Type B pancreatic cell (in vitro differentiated cells): Measurements from ENCODE around the gene TCHH. TPM values are rescaled to one million over a fixed set of nuclear protein-coding genes. Genes with fewer than 3 reads are reported as not detected.
"Not testable (repeated sequence)": the region's sequence is repeated elsewhere in the genome, so short reads cannot be mapped to it uniquely, and the experiment has no call there.

Experiments used
- DNase-seq: peaks from one replicate; pipeline ENCODE4 v3.0.0; 2021; ENCODE audit warnings: mixed read lengths; ENCODE audit not compliant: unreplicated experiment; ENCODE audit errors: extremely low spot score
- H3K27ac Mint-ChIP-seq: 2 replicates; pipeline ENCODE4 v1.8.0; 2021; ENCODE audit warnings: mild to moderate bottlenecking, mixed read lengths
- H3K27me3 Mint-ChIP-seq: 2 replicates; pipeline ENCODE4 v1.8.0; 2021; ENCODE audit warnings: mixed read lengths
- H3K36me3 Mint-ChIP-seq: 2 replicates; pipeline ENCODE4 v1.8.0; 2021; ENCODE audit warnings: mixed read lengths
- H3K4me1 Mint-ChIP-seq: one replicate; pipeline ENCODE4 v1.8.0; 2021; ENCODE audit warnings: mixed read lengths; ENCODE audit not compliant: unreplicated experiment
- H3K4me3 Mint-ChIP-seq: 2 replicates; pipeline ENCODE4 v1.8.0; 2021; ENCODE audit warnings: mild to moderate bottlenecking, mixed read lengths
- H3K9me3 Mint-ChIP-seq: 2 replicates; pipeline ENCODE4 v1.8.0; 2021; ENCODE audit warnings: mixed read lengths
- total RNA-seq: library from RNA; stranded (reverse); gene quantifications from 2 replicates; pipeline ENCODE4 v1.2.1, GENCODE V29; 2021; ENCODE audit warnings: low replicate concordance
- TF ChIP-seq, protein P1 (sequence below): fragments of 200-600 bp; sonication (generic); conservative IDR thresholded peaks from 2 replicates; pipeline ENCODE4 v1.5.0; 2021; ENCODE audit warnings: antibody characterized with exemption, mild to moderate bottlenecking

Gene TCHH
- total RNA-seq, 1 donor from 2014 or later = 0.07 TPM

DNA sequence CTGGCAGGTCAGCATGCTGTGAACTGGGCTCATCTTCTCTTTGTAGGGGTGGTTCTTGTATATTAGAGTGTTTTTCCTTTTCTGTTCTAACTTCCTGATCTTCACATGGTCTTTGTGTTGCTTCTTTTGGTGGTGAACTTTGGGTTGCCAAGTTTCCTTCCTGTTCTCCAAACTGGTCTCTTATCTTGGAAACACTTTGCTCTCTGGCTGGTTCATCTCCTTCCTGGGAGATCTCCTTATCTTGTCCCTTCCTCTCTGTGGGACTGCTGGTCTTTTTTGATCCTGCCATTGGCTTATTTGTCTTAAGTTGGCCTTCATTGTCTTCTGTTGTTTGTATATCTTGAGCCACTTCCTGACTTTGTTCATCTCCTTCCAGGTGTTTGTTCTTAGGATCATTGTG lies 28.5 kb downstream of the TCHH start:
- TF ChIP-seq, protein P1, sequence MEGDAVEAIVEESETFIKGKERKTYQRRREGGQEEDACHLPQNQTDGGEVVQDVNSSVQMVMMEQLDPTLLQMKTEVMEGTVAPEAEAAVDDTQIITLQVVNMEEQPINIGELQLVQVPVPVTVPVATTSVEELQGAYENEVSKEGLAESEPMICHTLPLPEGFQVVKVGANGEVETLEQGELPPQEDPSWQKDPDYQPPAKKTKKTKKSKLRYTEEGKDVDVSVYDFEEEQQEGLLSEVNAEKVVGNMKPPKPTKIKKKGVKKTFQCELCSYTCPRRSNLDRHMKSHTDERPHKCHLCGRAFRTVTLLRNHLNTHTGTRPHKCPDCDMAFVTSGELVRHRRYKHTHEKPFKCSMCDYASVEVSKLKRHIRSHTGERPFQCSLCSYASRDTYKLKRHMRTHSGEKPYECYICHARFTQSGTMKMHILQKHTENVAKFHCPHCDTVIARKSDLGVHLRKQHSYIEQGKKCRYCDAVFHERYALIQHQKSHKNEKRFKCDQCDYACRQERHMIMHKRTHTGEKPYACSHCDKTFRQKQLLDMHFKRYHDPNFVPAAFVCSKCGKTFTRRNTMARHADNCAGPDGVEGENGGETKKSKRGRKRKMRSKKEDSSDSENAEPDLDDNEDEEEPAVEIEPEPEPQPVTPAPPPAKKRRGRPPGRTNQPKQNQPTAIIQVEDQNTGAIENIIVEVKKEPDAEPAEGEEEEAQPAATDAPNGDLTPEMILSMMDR = no peak
- no peak for DNase-seq
- Mint-ChIP-seq H3K27ac (no peak overlapping the region), H3K4me3 (no peak overlapping the region), H3K9me3 (no peaks in the 10 kb centered on the region), H3K27me3 (peaks cover 7% of the 10 kb centered on the region), H3K4me1 (no peaks in the 10 kb centered on the region), H3K36me3 (no peaks in the 10 kb centered on the region)

DNA sequence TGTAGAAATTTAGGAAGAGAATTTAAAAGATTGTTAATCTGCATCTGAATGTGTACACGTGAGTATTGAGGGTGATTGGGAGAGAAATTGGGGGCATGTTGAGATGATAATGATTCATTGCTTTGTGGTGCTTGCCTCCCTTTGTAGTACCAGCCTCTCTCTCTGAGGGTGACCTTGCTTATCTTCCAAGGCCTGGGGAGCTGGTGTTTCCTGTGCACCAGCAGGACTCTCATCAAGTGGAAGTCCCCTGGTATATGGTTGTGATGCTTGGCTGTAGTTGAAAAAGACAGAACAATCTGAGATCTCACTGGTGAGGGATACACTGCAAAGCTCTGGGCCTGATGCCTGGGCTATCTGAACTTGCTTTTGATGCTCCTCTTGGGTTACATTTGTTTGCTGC lies 30.4 kb downstream of the TCHH start:
- H3K4me1 Mint-ChIP-seq = no peaks in the 10 kb centered on the region
- H3K27ac Mint-ChIP-seq = no peak overlapping the region
- TF ChIP-seq, protein P1 = no peak
- H3K9me3 Mint-ChIP-seq = no peaks in the 10 kb centered on the region
- DNase-seq = no peak
- H3K27me3 Mint-ChIP-seq = peaks cover 5% of the 10 kb centered on the region
- no peaks in the 10 kb centered on the region for H3K36me3 Mint-ChIP-seq
- H3K4me3 Mint-ChIP-seq = no peak overlapping the region

DNA sequence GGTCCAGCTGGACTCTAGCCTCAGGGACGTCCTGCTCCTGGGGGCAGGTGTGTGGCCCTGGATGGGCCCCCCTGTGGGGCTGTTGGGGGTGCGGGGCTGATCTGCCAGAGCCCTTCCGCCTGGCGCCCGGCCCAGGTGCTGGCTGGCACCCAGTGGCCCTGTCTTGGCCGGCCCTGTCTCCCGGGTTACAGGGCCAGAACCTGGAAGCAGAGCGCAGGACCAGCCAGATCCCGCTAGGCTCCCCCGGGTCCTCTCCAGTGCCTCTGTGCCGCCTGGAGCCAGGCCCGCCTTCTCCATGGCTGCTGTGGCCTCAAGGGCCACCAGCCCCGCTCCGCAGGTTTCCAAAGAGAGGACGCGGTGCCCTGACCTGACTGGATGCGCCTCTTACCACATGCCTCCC lies 34.2 kb downstream of the TCHH start:
- not testable (repeated sequence) for H3K27ac Mint-ChIP-seq, H3K36me3 Mint-ChIP-seq, H3K27me3 Mint-ChIP-seq, H3K9me3 Mint-ChIP-seq, H3K4me1 Mint-ChIP-seq, H3K4me3 Mint-ChIP-seq, DNase-seq

DNA sequence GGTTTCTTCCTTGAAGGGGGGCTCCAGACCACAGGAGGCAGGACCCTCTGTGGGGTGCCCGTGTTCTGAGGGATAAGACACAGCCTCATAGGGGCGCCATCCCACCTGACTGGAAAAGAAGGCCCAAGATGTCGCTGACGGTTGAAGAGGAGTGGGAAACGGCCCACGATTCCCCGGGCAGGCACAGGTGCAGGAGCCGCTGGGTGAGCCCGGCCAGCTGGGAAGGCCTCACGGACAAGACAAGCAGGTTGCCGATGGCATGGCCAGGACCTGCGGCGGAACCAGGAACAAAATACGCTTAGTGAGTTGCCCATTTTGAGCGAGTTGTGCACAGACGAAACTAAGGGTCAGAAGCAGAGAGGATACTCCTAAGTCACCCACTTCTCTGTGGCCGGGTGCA lies 34.8 kb downstream of the TCHH start:
- H3K4me3 Mint-ChIP-seq, H3K36me3 Mint-ChIP-seq, H3K27me3 Mint-ChIP-seq, H3K4me1 Mint-ChIP-seq, H3K9me3 Mint-ChIP-seq, H3K27ac Mint-ChIP-seq, DNase-seq: not testable (repeated sequence)

DNA sequence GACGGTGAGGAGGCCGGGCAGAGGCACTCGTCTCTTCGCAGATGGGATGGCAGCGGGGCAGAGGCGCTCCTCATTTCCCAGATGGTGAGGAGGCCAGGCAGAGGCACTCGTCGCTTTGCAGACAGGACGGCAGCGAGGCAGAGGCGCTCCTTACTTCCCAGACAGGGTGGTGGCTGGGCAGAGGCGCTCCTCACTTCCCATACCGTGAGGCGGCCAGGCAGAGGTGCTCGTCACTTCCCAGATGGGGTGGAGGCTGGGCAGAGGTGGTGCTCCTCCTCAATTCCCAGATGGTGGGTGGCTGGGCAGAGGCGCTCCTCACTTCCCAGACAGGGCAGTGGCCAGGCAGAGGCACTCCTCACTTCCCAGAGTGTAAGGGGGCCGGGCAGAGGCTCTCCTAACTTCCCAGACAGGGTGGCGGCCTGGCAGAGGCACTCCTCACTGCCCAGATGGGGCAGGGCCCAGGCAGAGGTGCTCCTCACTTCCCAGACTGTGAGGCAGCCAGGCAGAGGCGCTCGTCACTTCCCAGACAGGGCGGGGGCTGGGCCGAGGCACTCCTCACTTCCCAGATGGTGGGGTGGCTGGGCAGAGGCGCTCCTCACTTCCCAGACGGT lies 36.3 kb downstream of the TCHH start:
- Mint-ChIP-seq H3K27me3 (peaks cover 16% of the 10 kb centered on the region), H3K27ac (no peak overlapping the region), H3K4me3 (no peak overlapping the region), H3K36me3 (no peaks in the 10 kb centered on the region), H3K4me1 (no peaks in the 10 kb centered on the region), H3K9me3 (no peaks in the 10 kb centered on the region)
- TF ChIP-seq, protein P1 = no peak
- no peak for DNase-seq

- Mint-ChIP-seq H3K27ac (no peak overlapping the region), H3K4me3 (no peak overlapping the region), H3K27me3 (peaks cover 44% of the 10 kb centered on the region), H3K4me1 (no peaks in the 10 kb centered on the region), H3K36me3 (no peaks in the 10 kb centered on the region), H3K9me3 (no peaks in the 10 kb centered on the region)
- no peak for DNase-seq
- TF ChIP-seq, protein P1 = no peak
These were observed 42.9 kb downstream of the TCHH start for GRCh38 chr1:152072311-152072710.

GRCh38 chr1:152071123-152071522 lies 44.1 kb downstream of the TCHH start:
- no peak overlapping the region for H3K27ac Mint-ChIP-seq
- no peak for DNase-seq
- TF ChIP-seq, protein P1 = no peak
- H3K27me3 Mint-ChIP-seq = peaks cover 43% of the 10 kb centered on the region
- H3K36me3 Mint-ChIP-seq = no peaks in the 10 kb centered on the region
- H3K4me1 Mint-ChIP-seq = no peaks in the 10 kb centered on the region
- no peak overlapping the region for H3K4me3 Mint-ChIP-seq
- H3K9me3 Mint-ChIP-seq = no peaks in the 10 kb centered on the region
